ENCODE results near the gene NKX6-2.

DNA sequence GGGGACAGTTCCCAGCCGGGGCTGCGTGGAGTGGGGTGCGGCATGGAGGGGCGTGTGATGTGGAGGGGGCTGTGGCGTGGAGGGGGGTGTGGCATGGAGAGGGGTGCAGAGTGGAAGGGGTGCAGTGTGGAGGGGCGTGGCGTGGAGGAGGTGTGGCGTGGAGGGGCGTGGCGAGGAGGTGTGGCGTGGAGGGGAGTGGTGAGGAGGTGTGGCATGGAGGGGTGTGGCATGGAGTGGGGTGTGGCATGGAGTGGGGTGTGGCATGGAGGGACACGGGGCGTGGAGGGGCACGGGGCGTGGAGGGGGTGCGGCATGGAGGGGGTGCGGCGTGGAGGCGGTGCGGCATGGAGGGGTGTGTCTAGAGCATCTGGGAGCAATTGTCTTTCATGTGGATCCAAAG is 33.6 kb downstream of the NKX6-2 start:
- no peak for TF ChIP-seq CTCF (optimal IDR thresholded peaks at IDR 0.05 in 1 of 3, IDR thresholded peaks at IDR 0.05 in 1 of 3, conservative IDR thresholded peaks at IDR 0.05 in 1 of 3; ENCODE audit: extremely low read depth in 1 of 3, insufficient read depth in 2 of 3, low read length in 3 of 3)
- TF ChIP-seq EZH2 (IDR thresholded peaks at IDR 0.05; ENCODE audit: low read length) = no peak
